H9 (cell line): ENCODE data around the gene OR51S1. TPM values are rescaled to one million over a fixed set of nuclear protein-coding genes. Genes with fewer than 3 reads are reported as not detected.

Experiments
- DNase-seq: peaks from one replicate; pipeline ENCODE4 v3.0.0-alpha.2; 2017
- H2AFZ ChIP-seq: one replicate; pipeline ENCODE4 v1.6.1; 2013; ENCODE audit warnings: mild to moderate bottlenecking, low read length, control low read depth, moderate library complexity
- H2AK5ac ChIP-seq: 2 replicates; pipeline ENCODE4 v1.6.1; 2013; ENCODE audit warnings: low read length, control low read depth, mixed read lengths; ENCODE audit not compliant: insufficient read length
- H2BK120ac ChIP-seq: one replicate; pipeline ENCODE4 v1.6.1; 2013; ENCODE audit warnings: low read depth, mild to moderate bottlenecking, low read length, control low read depth, inconsistent platforms; ENCODE audit not compliant: poor library complexity, severe bottlenecking
- H2BK12ac ChIP-seq: 2 replicates; pipeline ENCODE4 v1.6.1; 2013; ENCODE audit warnings: low read length, control low read depth, mixed read lengths, low read depth; ENCODE audit not compliant: insufficient read length
- H2BK15ac ChIP-seq: 2 replicates; pipeline ENCODE4 v1.6.1; 2013; ENCODE audit warnings: low read depth, low read length, control low read depth
- H2BK20ac ChIP-seq: one replicate; pipeline ENCODE4 v1.6.1; 2013; ENCODE audit warnings: low read depth, mild to moderate bottlenecking, low read length, control low read depth, inconsistent platforms; ENCODE audit not compliant: poor library complexity, severe bottlenecking
- H2BK5ac ChIP-seq: 2 replicates; pipeline ENCODE4 v1.6.1; 2013; ENCODE audit warnings: low read length, control low read depth, mixed read lengths; ENCODE audit not compliant: insufficient read length
- H3K14ac ChIP-seq: 2 replicates; pipeline ENCODE4 v1.6.1; 2013; ENCODE audit warnings: low read length, control low read depth; ENCODE audit not compliant: insufficient read depth
- H3K18ac ChIP-seq: 2 replicates; pipeline ENCODE4 v1.6.1; 2013; ENCODE audit warnings: low read depth, mild to moderate bottlenecking, mixed read lengths, low read length, control low read depth; ENCODE audit not compliant: insufficient read length
- H3K23ac ChIP-seq: 2 replicates; pipeline ENCODE4 v1.6.1; 2013; ENCODE audit warnings: low read length, control low read depth, mixed read lengths, low read depth; ENCODE audit not compliant: insufficient read length
- H3K23me2 ChIP-seq: 2 replicates; pipeline ENCODE4 v1.6.1; 2013; ENCODE audit warnings: low read depth, mild to moderate bottlenecking, mixed read lengths, low read length, control low read depth; ENCODE audit not compliant: insufficient read length, poor library complexity, severe bottlenecking
- H3K27ac ChIP-seq: 2 replicates; pipeline ENCODE4 v1.5.1; 2013; ENCODE audit warnings: low read length, control low read depth, mixed read lengths, low read depth; ENCODE audit not compliant: insufficient read length
- H3K27me3 ChIP-seq: 2 replicates; pipeline ENCODE4 v1.6.1; 2013; ENCODE audit warnings: low read length, control low read depth, inconsistent platforms; ENCODE audit not compliant: insufficient read depth
- H3K4ac ChIP-seq: 2 replicates; pipeline ENCODE4 v1.6.1; 2013; ENCODE audit warnings: low read depth, mild to moderate bottlenecking, control low read depth, inconsistent platforms, low read length, moderate library complexity
- H3K4me1 ChIP-seq: 2 replicates; pipeline ENCODE4 v1.6.1; 2013; ENCODE audit warnings: low read length, control low read depth, inconsistent platforms; ENCODE audit not compliant: insufficient read depth
- H3K4me2 ChIP-seq: 2 replicates; pipeline ENCODE4 v1.6.1; 2013; ENCODE audit warnings: low read length, control low read depth, mixed read lengths; ENCODE audit not compliant: insufficient read length, insufficient read depth
- H3K56ac ChIP-seq: 2 replicates; pipeline ENCODE4 v1.6.1; 2013; ENCODE audit warnings: low read depth, mild to moderate bottlenecking, mixed read lengths, low read length, control low read depth; ENCODE audit not compliant: insufficient read length
- H3K79me1 ChIP-seq: 2 replicates; pipeline ENCODE4 v1.6.1; 2013; ENCODE audit warnings: low read depth, mild to moderate bottlenecking, moderate library complexity, low read length, control low read depth, inconsistent platforms; ENCODE audit not compliant: insufficient read depth, poor library complexity, severe bottlenecking
- H3K79me2 ChIP-seq: 2 replicates; pipeline ENCODE4 v1.6.1; 2013; ENCODE audit warnings: low read length, control low read depth, inconsistent platforms; ENCODE audit not compliant: insufficient read depth
- H3K9ac ChIP-seq: 2 replicates; pipeline ENCODE4 v1.6.1; 2013; ENCODE audit warnings: low read length, control low read depth, mixed read lengths; ENCODE audit not compliant: insufficient read length; ENCODE audit errors: extremely low read depth
- H3K9me3 ChIP-seq: one replicate; pipeline ENCODE4 v1.6.1; 2013; ENCODE audit warnings: low read depth, low read length, inconsistent platforms; ENCODE audit not compliant: control insufficient read depth
- H3T11ph ChIP-seq: one replicate; pipeline ENCODE4 v1.6.1; 2013; ENCODE audit warnings: mild to moderate bottlenecking, low read length, control low read depth, inconsistent platforms
- H4K20me1 ChIP-seq: one replicate; pipeline ENCODE4 v1.6.1; 2013; ENCODE audit not compliant: control insufficient read depth, insufficient read length, insufficient read depth
- H4K5ac ChIP-seq: 2 replicates; pipeline ENCODE4 v1.6.1; 2013; ENCODE audit warnings: low read depth, mild to moderate bottlenecking, mixed read lengths, low read length, control low read depth; ENCODE audit not compliant: insufficient read length
- H4K8ac ChIP-seq: replicated peaks from 2 replicates; pipeline ENCODE4 v1.6.1; 2013; ENCODE audit warnings: low read length, control low read depth, mixed read lengths, low read depth; ENCODE audit not compliant: insufficient read length
- H4K91ac ChIP-seq: 2 replicates; pipeline ENCODE4 v1.6.1; 2013; ENCODE audit warnings: low read depth, mild to moderate bottlenecking, moderate library complexity, mixed read lengths, low read length, control low read depth; ENCODE audit not compliant: insufficient read length
- H3K27ac Mint-ChIP-seq, 3 experiments: 2 replicates in 2 of 3; 3 replicates in 1 of 3; pipeline ENCODE4 v1.8.0; 2020 to 2021; ENCODE audit warnings: mixed read lengths in 3 of 3, mild to moderate bottlenecking in 1 of 3, moderate library complexity in 1 of 3
- H3K27me3 Mint-ChIP-seq: 2 replicates; pipeline ENCODE4 v1.8.0; 2021; ENCODE audit warnings: low read depth, mild to moderate bottlenecking, moderate library complexity, mixed read lengths
- H3K36me3 Mint-ChIP-seq, 3 experiments: 2 replicates in 2 of 3; 3 replicates in 1 of 3; pipeline ENCODE4 v1.8.0; 2020 to 2021; ENCODE audit warnings: low read depth in 3 of 3, mixed read lengths in 3 of 3; ENCODE audit not compliant: insufficient read depth in 1 of 3
- H3K4me1 Mint-ChIP-seq, 2 experiments: 2 replicates each; pipeline ENCODE4 v1.8.0; 2020; ENCODE audit warnings: mixed read lengths in 2 of 2
- H3K4me3 Mint-ChIP-seq, 2 experiments: 2 replicates in 1 of 2; 3 replicates in 1 of 2; pipeline ENCODE4 v1.8.0; 2020 to 2021; ENCODE audit warnings: mild to moderate bottlenecking in 2 of 2, mixed read lengths in 2 of 2, moderate library complexity in 1 of 2
- H3K9me3 Mint-ChIP-seq, 2 experiments: 2 replicates in 1 of 2; 3 replicates in 1 of 2; pipeline ENCODE4 v1.8.0; 2020; ENCODE audit warnings: mild to moderate bottlenecking in 2 of 2, mixed read lengths in 2 of 2, moderate library complexity in 1 of 2
- WGBS: extraction: QIAGEN DNeasy Blood & Tissue Kit; methylation state at CpG from one replicate; pipeline ENCODE4 v1.1.7; 2013; ENCODE audit warnings: missing lambda C conversion rate, low lambda C conversion rate, mixed read lengths; ENCODE audit not compliant: insufficient read length; ENCODE audit errors: extremely low coverage; 5-methylcytosine and 5-hydroxymethylcytosine counted together
- total RNA-seq: library from RNA; stranded (reverse); gene quantifications from 2 replicates; pipeline ENCODE4 v1.2.1, GENCODE V29; 2021
- TF ChIP-seq, protein P1 (sequence below): fragments of 200-600 bp; sonication (generic); conservative IDR thresholded peaks from 3 replicates; pipeline ENCODE4 v1.8.0; 2021; ENCODE audit warnings: antibody characterized with exemption, mild to moderate bottlenecking

The OR51S1 gene
- total RNA-seq, 1 experiment from 2014 or later = not detected

GRCh38 chr11:4808476-4808875 is 40.5 kb downstream of the OR51S1 start:
- Mint-ChIP-seq H3K4me3 (no peak overlapping the region), H3K27me3 (no peaks in the 10 kb centered on the region), H3K4me1 (peaks cover 5 to 6% of the 10 kb centered on the region in 2 experiments; a peak in 1 of 4 replicates), H3K27ac (no peak overlapping the region), H3K9me3 (no peaks in the 10 kb centered on the region), H3K36me3 (no peaks in the 10 kb centered on the region)
- Histone ChIP-seq H3K9ac (no peak overlapping the region), H3K79me2 (no peaks in the 10 kb centered on the region), H2BK20ac (no peak overlapping the region), H4K91ac (no peak overlapping the region), H4K20me1 (no peaks in the 10 kb centered on the region), H3K27me3 (no peaks in the 10 kb centered on the region), H3K4ac (no peak overlapping the region), H3K27ac (no peak overlapping the region), H3K4me2 (no peak overlapping the region), H2BK15ac (no peak overlapping the region), H3K23me2 (no peaks in the 10 kb centered on the region), H4K8ac (no peak overlapping the region), H2BK12ac (no peak overlapping the region), H3K79me1 (no peaks in the 10 kb centered on the region), H2BK120ac (no peak overlapping the region), H3K18ac (no peak overlapping the region), H2AFZ (no peak overlapping the region), H3T11ph (no peak overlapping the region), H3K9me3 (no peaks in the 10 kb centered on the region), H3K4me1 (no peaks in the 10 kb centered on the region), H2BK5ac (no peak overlapping the region), H3K14ac (no peak overlapping the region), H3K56ac (no peak overlapping the region), H3K23ac (no peak overlapping the region), H4K5ac (no peak overlapping the region), H2AK5ac (no peak overlapping the region)
- TF ChIP-seq, protein P1, sequence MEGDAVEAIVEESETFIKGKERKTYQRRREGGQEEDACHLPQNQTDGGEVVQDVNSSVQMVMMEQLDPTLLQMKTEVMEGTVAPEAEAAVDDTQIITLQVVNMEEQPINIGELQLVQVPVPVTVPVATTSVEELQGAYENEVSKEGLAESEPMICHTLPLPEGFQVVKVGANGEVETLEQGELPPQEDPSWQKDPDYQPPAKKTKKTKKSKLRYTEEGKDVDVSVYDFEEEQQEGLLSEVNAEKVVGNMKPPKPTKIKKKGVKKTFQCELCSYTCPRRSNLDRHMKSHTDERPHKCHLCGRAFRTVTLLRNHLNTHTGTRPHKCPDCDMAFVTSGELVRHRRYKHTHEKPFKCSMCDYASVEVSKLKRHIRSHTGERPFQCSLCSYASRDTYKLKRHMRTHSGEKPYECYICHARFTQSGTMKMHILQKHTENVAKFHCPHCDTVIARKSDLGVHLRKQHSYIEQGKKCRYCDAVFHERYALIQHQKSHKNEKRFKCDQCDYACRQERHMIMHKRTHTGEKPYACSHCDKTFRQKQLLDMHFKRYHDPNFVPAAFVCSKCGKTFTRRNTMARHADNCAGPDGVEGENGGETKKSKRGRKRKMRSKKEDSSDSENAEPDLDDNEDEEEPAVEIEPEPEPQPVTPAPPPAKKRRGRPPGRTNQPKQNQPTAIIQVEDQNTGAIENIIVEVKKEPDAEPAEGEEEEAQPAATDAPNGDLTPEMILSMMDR = no peak
- DNase-seq = no peak
- no CpG with 5 or more reads among the region's 1 CpG for WGBS
